ENCODE measurements around the gene GORASP2.

The GORASP2 gene

GRCh38 chr2:170923799-170924198 lies 5.3 kb upstream of the GORASP2 start:
- Histone ChIP-seq H3K4me3 (ENCODE audit: low read depth, low read length) (no peak overlapping the region), H3K27me3 (ENCODE audit: control insufficient read depth, insufficient read depth, low read length) (no peaks in the 10 kb centered on the region), H3K36me3 (ENCODE audit: control insufficient read depth, insufficient read depth, low read length) (0 out of 2 replicates have a peak, but pooled peaks cover 4% of the 10 kb centered on the region), H3K27ac (ENCODE audit: low read depth, low read length) (no peak overlapping the region), H3K9ac (ENCODE audit: low read length) (no peak overlapping the region), H3K4me1 (ENCODE audit: control insufficient read depth, insufficient read depth, low read length) (peaks cover 10% of the 10 kb centered on the region), H3K9me3 (ENCODE audit: control insufficient read depth, insufficient read depth, low read depth, low read length) (peaks cover 28% of the 10 kb centered on the region)

- Histone ChIP-seq H3K27me3 (ENCODE audit: control insufficient read depth, insufficient read depth, low read length) (no peaks in the 10 kb centered on the region), H3K4me3 (ENCODE audit: low read depth, low read length) (no peak overlapping the region), H3K36me3 (ENCODE audit: control insufficient read depth, insufficient read depth, low read length) (0 out of 2 replicates have a peak, but pooled peaks cover 4% of the 10 kb centered on the region), H3K27ac (ENCODE audit: low read depth, low read length) (no peak overlapping the region), H3K4me1 (ENCODE audit: control insufficient read depth, insufficient read depth, low read length) (peaks cover 10% of the 10 kb centered on the region), H3K9me3 (ENCODE audit: control insufficient read depth, insufficient read depth, low read depth, low read length) (peaks cover 23% of the 10 kb centered on the region), H3K9ac (ENCODE audit: low read length) (no peak overlapping the region)
These were observed 4.1 kb upstream of the GORASP2 start for GRCh38 chr2:170924969-170925368.

GRCh38 chr2:170925923-170926322 lies 3.1 kb upstream of the GORASP2 start:
- Histone ChIP-seq H3K9ac (ENCODE audit: low read length) (no peak overlapping the region), H3K27ac (ENCODE audit: low read depth, low read length) (no peak overlapping the region), H3K4me1 (ENCODE audit: control insufficient read depth, insufficient read depth, low read length) (peaks cover 15% of the 10 kb centered on the region), H3K36me3 (ENCODE audit: control insufficient read depth, insufficient read depth, low read length) (0 out of 2 replicates have a peak, but pooled peaks cover 4% of the 10 kb centered on the region), H3K27me3 (ENCODE audit: control insufficient read depth, insufficient read depth, low read length) (no peaks in the 10 kb centered on the region), H3K9me3 (ENCODE audit: control insufficient read depth, insufficient read depth, low read depth, low read length) (peaks cover 23% of the 10 kb centered on the region), H3K4me3 (ENCODE audit: low read depth, low read length) (no peak overlapping the region)

- Histone ChIP-seq H3K4me1 (ENCODE audit: control insufficient read depth, insufficient read depth, low read length) (peaks cover 17% of the 10 kb centered on the region), H3K9me3 (ENCODE audit: control insufficient read depth, insufficient read depth, low read depth, low read length) (peaks cover 23% of the 10 kb centered on the region)
These were observed 2.2 kb upstream of the GORASP2 start for GRCh38 chr2:170926743-170927297.

GRCh38 chr2:170928036-170928823 lies 823 bp upstream of the GORASP2 start:
- H3K4me1 ChIP-seq (ENCODE audit: control insufficient read depth, insufficient read depth, low read length): peaks cover 17% of the 10 kb centered on the region
- H3K36me3 ChIP-seq (ENCODE audit: control insufficient read depth, insufficient read depth, low read length): peaks cover 7% of the 10 kb centered on the region; the same call in 1 of the 2 replicates
- no peaks in the 10 kb centered on the region for H3K27me3 ChIP-seq (ENCODE audit: control insufficient read depth, insufficient read depth, low read length)
- peak overlapping the region; percentile 57 for H3K4me3 ChIP-seq (ENCODE audit: low read depth, low read length)
- peak overlapping the region; percentile 74 for H3K9ac ChIP-seq (ENCODE audit: low read length)
- H3K9me3 ChIP-seq (ENCODE audit: control insufficient read depth, insufficient read depth, low read depth, low read length): peaks cover 18% of the 10 kb centered on the region
- peak overlapping the region; percentile 27; the same call in 1 of the 2 replicates for H3K27ac ChIP-seq (ENCODE audit: low read depth, low read length)

More at GRCh38 chr2:170926743-170927297, 2.2 kb upstream of the GORASP2 start:
- H3K27me3 ChIP-seq (ENCODE audit: control insufficient read depth, insufficient read depth, low read length): no peaks in the 10 kb centered on the region
- H3K9ac ChIP-seq (ENCODE audit: low read length): no peak overlapping the region
- H3K36me3 ChIP-seq (ENCODE audit: control insufficient read depth, insufficient read depth, low read length): 0 out of 2 replicates have a peak, but pooled peaks cover 4% of the 10 kb centered on the region
- H3K27ac ChIP-seq (ENCODE audit: low read depth, low read length): no peak overlapping the region
- no peak overlapping the region for H3K4me3 ChIP-seq (ENCODE audit: low read depth, low read length)

- H3K4me1 ChIP-seq (ENCODE audit: control insufficient read depth, insufficient read depth, low read length): peaks cover 17% of the 10 kb centered on the region
- peaks cover 3% of the 10 kb centered on the region; the same call in 1 of the 2 replicates for H3K36me3 ChIP-seq (ENCODE audit: control insufficient read depth, insufficient read depth, low read length)
- H3K9me3 ChIP-seq (ENCODE audit: control insufficient read depth, insufficient read depth, low read depth, low read length): peaks cover 4% of the 10 kb centered on the region
- peak overlapping the region; percentile 75 for H3K4me3 ChIP-seq (ENCODE audit: low read depth, low read length)
- H3K27me3 ChIP-seq (ENCODE audit: control insufficient read depth, insufficient read depth, low read length): no peaks in the 10 kb centered on the region
- H3K9ac ChIP-seq (ENCODE audit: low read length): peak overlapping the region; percentile 95
- peak overlapping the region; percentile 95 for H3K27ac ChIP-seq (ENCODE audit: low read depth, low read length)
These were observed 615 bp downstream of the GORASP2 start for GRCh38 chr2:170929686-170930050.

- H3K27me3 ChIP-seq (ENCODE audit: control insufficient read depth, insufficient read depth, low read length): no peaks in the 10 kb centered on the region
- H3K9me3 ChIP-seq (ENCODE audit: control insufficient read depth, insufficient read depth, low read depth, low read length): no peaks in the 10 kb centered on the region
- peak overlapping the region; percentile 95; the same call in 1 of the 2 replicates for H3K27ac ChIP-seq (ENCODE audit: low read depth, low read length)
- H3K36me3 ChIP-seq (ENCODE audit: control insufficient read depth, insufficient read depth, low read length): peaks cover 5% of the 10 kb centered on the region; the same call in 1 of the 2 replicates
- H3K9ac ChIP-seq (ENCODE audit: low read length): peak overlapping the region; percentile 95
- peak overlapping the region; percentile 75 for H3K4me3 ChIP-seq (ENCODE audit: low read depth, low read length)
- peaks cover 17% of the 10 kb centered on the region for H3K4me1 ChIP-seq (ENCODE audit: control insufficient read depth, insufficient read depth, low read length)
These were observed 1.3 kb downstream of the GORASP2 start for GRCh38 chr2:170930131-170930990.

- Histone ChIP-seq H3K4me1 (ENCODE audit: control insufficient read depth, insufficient read depth, low read length) (peaks cover 17% of the 10 kb centered on the region), H3K36me3 (ENCODE audit: control insufficient read depth, insufficient read depth, low read length) (peaks cover 11% of the 10 kb centered on the region; the same call in 1 of the 2 replicates), H3K27ac (ENCODE audit: low read depth, low read length) (no peak overlapping the region), H3K9ac (ENCODE audit: low read length) (peak overlapping the region; percentile 95), H3K9me3 (ENCODE audit: control insufficient read depth, insufficient read depth, low read depth, low read length) (no peaks in the 10 kb centered on the region), H3K27me3 (ENCODE audit: control insufficient read depth, insufficient read depth, low read length) (no peaks in the 10 kb centered on the region), H3K4me3 (ENCODE audit: low read depth, low read length) (peak overlapping the region; percentile 75)
These were observed 1.9 kb downstream of the GORASP2 start for GRCh38 chr2:170930991-170931266.

GRCh38 chr2:170932166-170932565 lies 3.1 kb downstream of the GORASP2 start:
- H3K27ac ChIP-seq (ENCODE audit: low read depth, low read length): no peak overlapping the region
- H3K4me1 ChIP-seq (ENCODE audit: control insufficient read depth, insufficient read depth, low read length): peaks cover 17% of the 10 kb centered on the region
- no peak overlapping the region for H3K4me3 ChIP-seq (ENCODE audit: low read depth, low read length)
- H3K9me3 ChIP-seq (ENCODE audit: control insufficient read depth, insufficient read depth, low read depth, low read length): no peaks in the 10 kb centered on the region
- peaks cover 17% of the 10 kb centered on the region for H3K36me3 ChIP-seq (ENCODE audit: control insufficient read depth, insufficient read depth, low read length)
- H3K27me3 ChIP-seq (ENCODE audit: control insufficient read depth, insufficient read depth, low read length): no peaks in the 10 kb centered on the region
- H3K9ac ChIP-seq (ENCODE audit: low read length): no peak overlapping the region

- no peak overlapping the region for H3K27ac ChIP-seq (ENCODE audit: low read depth, low read length)
- no peak overlapping the region for H3K9ac ChIP-seq (ENCODE audit: low read length)
- no peak overlapping the region for H3K4me3 ChIP-seq (ENCODE audit: low read depth, low read length)
- H3K9me3 ChIP-seq (ENCODE audit: control insufficient read depth, insufficient read depth, low read depth, low read length): no peaks in the 10 kb centered on the region
- peaks cover 21% of the 10 kb centered on the region for H3K36me3 ChIP-seq (ENCODE audit: control insufficient read depth, insufficient read depth, low read length)
- no peaks in the 10 kb centered on the region for H3K27me3 ChIP-seq (ENCODE audit: control insufficient read depth, insufficient read depth, low read length)
- peaks cover 15% of the 10 kb centered on the region for H3K4me1 ChIP-seq (ENCODE audit: control insufficient read depth, insufficient read depth, low read length)
These were observed 3.9 kb downstream of the GORASP2 start for GRCh38 chr2:170932948-170933347.
